Stimulated activated CD4-positive, alpha-beta T cell treated with anti-CD3 and anti-CD28 coated beads, Interleukin-12 subunit alpha, Interleukin-12 subunit beta, amount 100 ng/mL, for 4 hours (primary cell): ENCODE results near the gene ACVR1C.
"Not testable (repeated sequence)": the region's sequence is repeated elsewhere in the genome, so short reads cannot be mapped to it uniquely, and the experiment has no call there.

Experiments
- DNase-seq: peaks from one replicate; pipeline ENCODE4 v3.0.0-alpha.2; 2020

The ACVR1C gene

DNA sequence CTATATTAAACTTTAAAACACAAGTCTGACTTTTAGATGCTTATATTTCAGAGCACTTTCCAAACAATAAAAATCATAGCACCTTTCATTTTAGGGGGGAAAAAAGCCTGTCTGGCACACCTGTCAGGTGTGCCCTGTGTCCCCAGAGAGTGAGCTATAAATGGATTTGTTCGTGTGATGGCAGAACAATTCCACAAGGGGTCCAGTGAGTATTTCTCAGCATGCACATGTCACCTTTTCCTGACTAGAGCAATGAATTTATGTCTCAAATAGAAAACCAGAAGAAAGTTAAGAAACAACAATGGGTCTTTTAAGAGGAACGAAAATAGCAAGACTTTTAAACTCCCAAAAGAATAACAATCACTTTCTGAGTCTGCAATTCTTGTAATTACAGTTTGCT is 55.9 kb downstream of the ACVR1C start:
- no peak for DNase-seq

DNA sequence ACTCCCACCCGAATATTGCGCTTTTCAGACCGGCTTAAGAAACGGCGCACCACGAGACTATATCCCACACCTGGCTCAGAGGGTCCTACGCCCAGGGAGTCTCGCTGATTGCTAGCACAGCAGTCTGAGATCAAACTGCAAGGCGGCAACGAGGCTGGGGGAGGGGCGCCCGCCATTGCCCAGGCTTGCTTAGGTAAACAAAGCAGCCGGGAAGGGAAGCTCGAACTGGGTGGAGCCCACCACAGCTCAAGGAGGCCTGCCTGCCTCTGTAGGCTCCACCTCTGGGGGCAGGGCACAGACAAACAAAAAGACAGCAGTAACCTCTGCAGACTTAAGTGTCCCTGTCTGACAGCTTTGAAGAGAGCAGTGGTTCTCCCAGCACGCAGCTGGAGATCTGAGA is 62.0 kb downstream of the ACVR1C start:
- DNase-seq, result not testable (repeated sequence)

- DNase-seq, result not testable (repeated sequence)
Measured at GRCh38 chr2:157566113-157566512, 62.6 kb downstream of the ACVR1C start.

DNA sequence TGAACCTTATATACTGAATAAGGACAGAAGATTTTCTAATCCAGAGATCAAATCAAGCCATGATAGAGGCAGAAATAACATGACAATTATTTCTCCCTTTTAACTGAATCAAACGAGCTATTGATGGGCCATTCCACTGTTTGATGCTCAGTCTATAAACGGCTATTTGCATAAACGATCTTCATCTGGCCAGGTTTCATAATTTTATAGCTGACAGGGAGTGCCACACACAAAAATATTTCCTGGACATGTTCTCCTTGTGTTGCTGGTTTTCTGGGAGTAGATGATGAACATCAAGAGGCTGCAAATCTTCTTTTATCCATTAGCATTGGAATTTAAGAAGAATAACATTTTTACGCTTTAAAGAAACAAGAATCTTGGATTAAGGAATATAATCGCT is 63.1 kb downstream of the ACVR1C start:
- DNase-seq, result no peak

- DNase-seq, result no peak
Measured at GRCh38 chr2:157559890-157560289, 68.8 kb downstream of the ACVR1C start.

DNA sequence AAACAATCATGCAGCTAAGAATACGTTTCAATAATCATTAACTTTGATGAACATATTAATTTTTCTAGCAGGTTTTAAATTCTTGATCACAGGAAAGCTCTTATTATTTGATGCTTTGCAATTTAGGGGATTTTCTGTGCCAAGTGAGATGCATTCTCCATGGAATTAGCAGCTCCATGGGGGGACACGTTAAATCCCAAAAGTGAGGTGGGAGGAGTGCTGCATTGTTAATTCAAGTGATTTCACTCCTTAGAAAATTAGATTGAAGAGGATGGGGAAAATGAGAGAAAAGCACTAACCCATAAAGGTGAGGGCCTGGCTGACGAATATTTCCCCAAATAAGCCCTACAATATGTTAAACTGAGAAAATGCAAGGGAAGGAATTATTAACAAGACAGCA is 69.2 kb downstream of the ACVR1C start:
- no peak for DNase-seq

GRCh38 chr2:157559061-157559460 is 69.6 kb downstream of the ACVR1C start:
- DNase-seq, result no peak

- no peak for DNase-seq
Measured at GRCh38 chr2:157557770-157558169, 70.9 kb downstream of the ACVR1C start.

DNA sequence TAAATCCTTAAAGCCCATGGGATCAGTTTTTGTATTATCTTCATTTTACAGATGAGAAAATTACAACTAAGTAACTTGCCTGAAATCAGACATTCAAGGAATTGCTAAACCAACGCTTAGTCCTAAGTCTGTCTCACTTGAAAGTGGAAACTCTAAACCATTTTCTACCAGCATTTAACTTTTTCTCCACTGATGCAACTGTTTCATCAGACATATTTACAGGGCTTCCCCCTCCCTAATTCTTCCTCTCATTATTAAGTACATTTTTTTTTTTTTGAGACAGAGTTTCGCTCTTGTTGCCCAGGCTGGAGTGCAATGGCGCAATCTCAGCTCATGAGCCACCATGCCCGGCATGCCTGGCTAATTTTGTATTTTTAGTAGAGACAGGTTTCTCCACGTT is 88.6 kb downstream of the ACVR1C start:
- DNase-seq, result no peak

GRCh38 chr2:157538064-157538463 is 90.6 kb downstream of the ACVR1C start:
- no peak for DNase-seq

DNA sequence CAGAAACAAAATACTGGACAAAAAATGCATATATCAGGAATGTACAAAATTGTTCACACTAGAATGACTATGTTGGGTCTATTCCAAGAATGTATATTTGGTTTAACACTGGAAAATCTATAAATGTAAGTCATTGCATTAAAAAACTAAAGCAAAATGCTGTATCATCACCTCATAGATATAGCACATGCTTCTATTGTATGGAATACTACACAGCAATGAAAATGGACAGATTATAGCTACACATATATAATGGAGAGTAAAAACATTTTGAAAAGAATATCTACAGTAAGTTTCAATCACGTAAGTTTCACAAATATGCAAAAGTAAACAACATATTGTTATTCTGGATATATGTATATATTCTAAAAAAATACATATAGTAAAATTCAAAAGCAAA is 91.8 kb downstream of the ACVR1C start:
- no peak for DNase-seq

- no peak for DNase-seq
Measured at GRCh38 chr2:157528963-157529751, 99.5 kb downstream of the ACVR1C start.

GRCh38 chr2:157526070-157526469 is 102.6 kb downstream of the ACVR1C start:
- no peak for DNase-seq

DNA sequence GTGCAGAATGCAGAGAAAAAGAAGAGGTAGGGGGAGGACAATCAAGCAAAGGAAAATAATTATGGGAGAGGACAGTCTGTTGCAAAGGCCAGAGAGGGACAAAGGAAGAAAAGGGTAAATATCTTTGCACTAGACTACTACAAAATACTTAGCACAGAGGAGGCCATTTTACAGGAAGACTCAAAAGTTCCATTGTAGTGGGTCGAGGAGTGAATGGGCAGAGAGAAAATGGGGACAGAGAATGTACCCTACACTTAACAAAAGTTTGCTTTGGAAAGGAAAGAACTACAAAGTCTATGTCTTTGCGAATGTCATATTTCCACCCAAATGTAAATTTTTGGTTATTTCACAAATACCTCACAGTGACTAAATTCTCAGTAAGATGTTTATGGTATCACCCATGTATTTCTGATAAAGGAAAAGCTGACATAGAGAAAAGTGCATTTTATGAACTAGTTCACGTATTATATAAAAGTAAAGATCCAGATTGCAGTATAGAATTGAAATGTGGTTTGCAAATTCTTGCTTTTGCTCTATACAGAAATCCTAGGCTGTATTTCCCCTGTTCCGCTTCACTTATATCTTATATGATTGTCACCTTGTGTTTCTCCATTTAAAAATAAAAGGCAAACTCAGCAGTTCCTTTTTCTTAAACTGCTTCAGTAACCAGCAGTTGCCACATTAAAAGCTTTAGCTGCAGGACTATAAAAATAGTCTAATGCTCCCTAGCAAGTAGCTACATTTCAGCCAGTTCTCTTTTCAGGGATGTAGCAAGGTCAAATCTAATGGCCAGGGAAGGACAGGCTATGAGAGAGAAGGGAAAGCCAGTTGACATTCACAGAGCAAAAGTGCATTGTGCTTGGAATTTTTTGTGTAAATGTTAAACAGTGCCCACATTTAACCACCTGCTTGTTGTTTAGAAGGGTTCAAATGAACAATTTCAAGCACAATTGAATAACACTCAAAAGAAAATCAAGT is 105.1 kb downstream of the ACVR1C start:
- no peak for DNase-seq

DNA sequence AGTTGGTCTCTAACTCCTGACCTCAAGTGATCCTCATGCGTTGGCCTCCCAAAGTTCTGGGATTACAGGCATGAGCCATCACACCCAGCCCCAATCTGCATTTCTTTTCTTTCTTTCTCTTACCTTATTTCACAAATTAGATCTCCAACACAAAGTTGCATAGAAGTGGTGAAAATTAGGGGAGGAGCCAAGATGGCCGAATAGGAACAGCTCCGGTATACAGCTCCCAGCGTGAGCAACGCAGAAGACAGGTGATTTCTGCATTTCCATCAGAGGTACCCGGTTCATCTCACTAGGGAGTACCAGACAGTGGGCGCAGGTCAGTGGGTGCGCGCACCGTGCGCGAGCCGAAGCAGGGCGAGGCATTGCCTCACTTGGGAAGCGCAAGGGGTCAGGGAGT is 113.7 kb downstream of the ACVR1C start:
- not testable (repeated sequence) for DNase-seq

DNA sequence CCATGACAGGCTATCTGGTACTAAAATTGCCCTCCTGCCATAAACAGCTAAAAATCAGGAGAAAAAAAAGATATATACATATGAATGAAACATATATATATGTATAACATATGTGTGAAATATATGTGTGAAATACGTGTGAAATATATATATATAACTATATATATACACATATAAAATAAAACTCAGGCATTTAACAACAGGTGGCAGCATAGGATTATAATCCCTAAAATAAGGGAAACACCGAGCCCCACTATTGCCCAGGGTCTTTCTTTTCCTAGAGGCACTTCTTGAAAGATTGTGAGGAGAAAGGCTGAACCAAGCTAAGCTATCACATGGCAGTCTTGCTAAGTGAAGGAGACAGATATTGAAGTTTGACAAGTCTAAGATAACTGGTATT is 118.9 kb downstream of the ACVR1C start:
- no peak for DNase-seq

- no peak for DNase-seq
Measured at GRCh38 chr2:157508676-157509075, 120.0 kb downstream of the ACVR1C start.

- DNase-seq, result no peak
Measured at GRCh38 chr2:157506586-157506985, 122.1 kb downstream of the ACVR1C start.

DNA sequence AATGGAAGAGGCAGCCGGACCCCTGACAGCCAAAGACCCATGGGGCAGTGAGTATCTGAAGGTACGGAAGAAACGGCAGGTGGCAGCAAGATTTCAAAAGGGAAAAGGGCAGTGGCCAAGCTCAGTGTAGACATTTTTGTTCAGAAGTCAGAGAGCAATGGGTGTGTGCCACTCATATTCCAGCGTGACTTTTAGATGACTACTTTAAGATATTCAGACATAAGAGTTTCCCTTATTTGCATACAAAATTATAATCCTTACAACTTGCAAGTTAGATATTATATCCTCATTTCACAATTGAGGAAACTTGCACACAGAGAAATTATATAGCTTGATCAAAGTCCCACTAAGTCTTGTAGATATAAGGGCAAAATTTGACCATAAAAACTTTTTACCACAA is 124.0 kb downstream of the ACVR1C start:
- DNase-seq, result no peak

GRCh38 chr2:157501026-157501425 is 127.6 kb downstream of the ACVR1C start:
- DNase-seq, result no peak

GRCh38 chr2:157500334-157500733 is 128.3 kb downstream of the ACVR1C start:
- DNase-seq, result no peak

DNA sequence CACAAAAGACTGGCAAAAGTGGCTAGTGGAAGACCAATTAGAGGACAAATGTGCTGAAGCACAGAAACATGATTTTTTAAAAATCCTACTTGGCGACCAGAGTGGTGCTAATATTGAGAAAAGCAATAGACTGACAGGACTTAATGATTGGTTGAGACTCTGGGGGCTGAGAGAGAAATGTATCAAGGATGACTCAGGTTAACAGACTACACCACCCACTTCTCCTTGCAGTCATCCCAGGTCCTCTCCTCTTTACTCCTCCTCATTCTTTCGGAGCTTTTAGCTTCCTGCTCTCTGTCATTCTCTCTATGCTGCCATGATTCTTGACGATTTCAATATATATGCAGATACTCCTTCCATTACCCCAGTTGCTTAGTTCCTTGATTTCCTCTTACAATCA is 130.2 kb downstream of the ACVR1C start:
- DNase-seq, result no peak

GRCh38 chr2:157497638-157498314 is 130.9 kb downstream of the ACVR1C start:
- no peak for DNase-seq
